GM12878 (cell line): ENCODE results near the gene CDC14A. TPM values are rescaled to one million over a fixed set of nuclear protein-coding genes. Genes with fewer than 3 reads are reported as not detected.

Source experiments
- BCL11A ChIP-seq: IDR thresholded peaks from 2 replicates; pipeline ENCODE4 v1.6.1; 2011; ENCODE audit warnings: low read depth, low read length
- CBX3 ChIP-seq: fragments of 200-600 bp; sonication (generic); IDR thresholded peaks from 2 replicates; pipeline ENCODE4 v1.6.1; 2016; ENCODE audit warnings: low read depth, borderline replicate concordance
- CREM ChIP-seq: IDR thresholded peaks from 2 replicates; pipeline ENCODE4 v1.6.1; 2014; ENCODE audit warnings: antibody characterized with exemption, low read depth
- HCFC1 ChIP-seq: fragments of 150-350 bp; IDR thresholded peaks from 2 replicates; pipeline ENCODE4 v1.6.1; 2014; ENCODE audit warnings: low read length
- IKZF2 ChIP-seq, 2 experiments: fragments of 450-650 bp; IDR thresholded peaks; 2 replicates each; pipeline ENCODE4 v1.6.1; 2017; ENCODE audit warnings: mild to moderate bottlenecking in 2 of 2, moderate library complexity in 2 of 2
- IRF4 ChIP-seq: IDR thresholded peaks from 2 replicates; pipeline ENCODE4 v1.6.1; 2011; ENCODE audit warnings: low read depth, low read length
- IRF5 ChIP-seq: fragments of 450-650 bp; IDR thresholded peaks from 2 replicates; pipeline ENCODE4 v1.6.1; 2017; ENCODE audit warnings: borderline replicate concordance
- JUNB ChIP-seq: IDR thresholded peaks from 2 replicates; pipeline ENCODE4 v1.6.1; 2016; ENCODE audit warnings: antibody characterized with exemption, mild to moderate bottlenecking
- KAT2A ChIP-seq: conservative IDR thresholded peaks from 2 replicates; pipeline ENCODE4 v1.6.1; 2011; ENCODE audit warnings: low read depth, low read length; ENCODE audit not compliant: control insufficient read depth
- MEF2B ChIP-seq: fragments of 450-650 bp; IDR thresholded peaks from 2 replicates; pipeline ENCODE4 v1.6.1; 2018; ENCODE audit warnings: mild to moderate bottlenecking, moderate library complexity; ENCODE audit not compliant: partially characterized antibody, poor library complexity, severe bottlenecking
- MXI1 ChIP-seq: fragments of 150-350 bp; IDR thresholded peaks from 2 replicates; pipeline ENCODE4 v1.6.1; 2011; ENCODE audit warnings: low read depth, mild to moderate bottlenecking, inconsistent platforms, low read length, improper control_type of control experiment
- NBN ChIP-seq: fragments of 450-650 bp; IDR thresholded peaks from 2 replicates; pipeline ENCODE4 v1.6.1; 2016
- NR2F1 ChIP-seq: fragments of 450-650 bp; conservative IDR thresholded peaks from 2 replicates; pipeline ENCODE4 v1.6.1; 2017; ENCODE audit warnings: mild to moderate bottlenecking
- PAX8 ChIP-seq: fragments of 450-650 bp; IDR thresholded peaks from 2 replicates; pipeline ENCODE4 v1.6.1; 2017; ENCODE audit warnings: mild to moderate bottlenecking, moderate library complexity
- RAD21 ChIP-seq: IDR thresholded peaks from 2 replicates; pipeline ENCODE4 v1.6.1; 2011; ENCODE audit warnings: mild to moderate bottlenecking, low read depth, low read length, moderate library complexity; ENCODE audit not compliant: insufficient read depth
- RUNX3 ChIP-seq: IDR thresholded peaks from 2 replicates; pipeline ENCODE4 v1.6.1; 2012; ENCODE audit warnings: low read length, inconsistent platforms
- SKIL ChIP-seq: fragments of 450-650 bp; IDR thresholded peaks from 2 replicates; pipeline ENCODE4 v1.6.1; 2017; ENCODE audit warnings: mild to moderate bottlenecking, low read depth, inconsistent platforms; ENCODE audit not compliant: poor library complexity, severe bottlenecking
- TAF1 ChIP-seq: IDR thresholded peaks from 2 replicates; pipeline ENCODE4 v1.6.1; 2011; ENCODE audit warnings: mild to moderate bottlenecking, low read depth, low read length, borderline replicate concordance
- ZNF217 ChIP-seq: fragments of 450-650 bp; IDR thresholded peaks from 2 replicates; pipeline ENCODE4 v1.6.1; 2017; ENCODE audit warnings: antibody characterized with exemption, mild to moderate bottlenecking
- ZNF687 ChIP-seq: fragments of 450-650 bp; IDR thresholded peaks from 2 replicates; pipeline ENCODE4 v1.6.1; 2017; ENCODE audit warnings: mild to moderate bottlenecking, moderate library complexity
- ZSCAN29 ChIP-seq: fragments of 450-650 bp; IDR thresholded peaks from 2 replicates; pipeline ENCODE4 v1.6.1; 2017; ENCODE audit warnings: mild to moderate bottlenecking, moderate library complexity
- polyA plus RNA-seq, 11 experiments: library from polyadenylated mRNA; depleted of rRNA in 4 of 11; unstranded in 6 of 11; stranded (reverse) in 5 of 11; fragments of >200 nt; fragmentation: Nextera tagmentation in 4 of 11; fragmentation: Illumina TruSeq in 1 of 11; extraction: Ambion mirVana in 4 of 11; extraction: Trizol in 1 of 11; gene quantifications; 1 replicate in 1 of 11; 2 replicates in 10 of 11; pipeline versions ENCODE4 v1.2.1 to v1.2.3, GENCODE V29; 2011 to 2016; ENCODE audit warnings: inconsistent platforms in 2 of 11, missing spikeins in 2 of 11, low read depth in 1 of 11
- total RNA-seq, 4 experiments: library from RNA; depleted of rRNA in 3 of 4; stranded (reverse); fragments of >200 nt in 3 of 4; fragmentation: Illumina TruSeq in 1 of 4; extraction: Trizol in 1 of 4; gene quantifications; 2 replicates each; pipeline versions ENCODE4 v1.2.1 to v1.2.3, GENCODE V29; 2013 to 2021
- TF ChIP-seq, protein P1 (sequence below): fragments of 450-650 bp; formaldehyde crosslinking; IDR thresholded peaks from 2 replicates; pipeline ENCODE4 v1.4.0; 2022; ENCODE audit warnings: mild to moderate bottlenecking, moderate library complexity

Gene CDC14A
- total and polyA plus RNA-seq, 10 of the 15 experiments (the other 5 are each of a cell fraction or from before 2014, with no cell fraction given): 1.5 to 7.1 (median 5.5) TPM

DNA sequence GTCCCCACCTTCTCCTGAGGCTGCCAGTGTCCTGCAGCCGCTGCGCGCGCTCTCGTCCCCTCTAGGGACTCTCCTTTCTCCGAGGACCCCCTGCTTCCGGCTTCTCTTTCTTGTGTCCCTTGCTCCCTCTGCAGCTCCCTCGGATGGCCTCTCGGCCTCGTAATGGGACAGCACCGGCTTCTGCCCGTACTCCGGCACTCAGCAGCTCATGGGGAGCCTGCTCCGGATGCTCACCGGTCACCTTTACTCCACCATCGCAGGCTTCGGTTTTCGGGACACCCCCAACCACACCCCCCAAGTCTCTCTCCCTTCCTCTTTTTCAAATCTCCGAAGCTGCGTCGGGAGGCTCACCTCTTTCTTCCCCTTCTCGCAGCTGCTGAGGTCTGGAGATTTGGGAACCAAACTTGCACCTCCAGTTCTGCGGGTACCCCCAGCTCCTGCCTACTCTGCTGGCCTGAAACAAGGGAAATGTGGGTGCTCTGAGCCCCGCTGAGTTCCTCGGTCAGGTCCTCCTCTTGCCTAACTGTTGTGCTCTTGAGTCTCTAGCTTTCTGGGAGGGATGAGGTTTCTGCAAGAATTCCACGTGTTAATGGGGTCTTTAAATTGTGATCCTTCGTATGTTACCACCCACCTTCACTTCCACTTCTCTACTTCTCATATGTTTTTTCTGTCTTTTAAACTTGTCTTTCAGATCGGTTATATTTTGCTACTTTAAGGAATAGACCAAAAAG, 930 bp downstream of the CDC14A start (continued):
- TF ChIP-seq TAF1 (no peak), ZNF217 (no peak), NBN (no peak), ZSCAN29 (no peak), NR2F1 (no peak; the same call in 1 of the 2 replicates), IRF4 (no peak), JUNB (no peak), BCL11A (no peak), ZNF687 (no peak), IRF5 (no peak), RAD21 (no peak), CREM (no peak), PAX8 (no peak), IKZF2 (IDR thresholded peaks at IDR 0.05) (peak; percentile 80 to 82), MEF2B (peak; percentile 47), RUNX3 (peak; percentile 74), KAT2A (no peak), HCFC1 (no peak), MXI1 (no peak), SKIL (no peak), CBX3 (no peak)
- TF ChIP-seq, protein P1, sequence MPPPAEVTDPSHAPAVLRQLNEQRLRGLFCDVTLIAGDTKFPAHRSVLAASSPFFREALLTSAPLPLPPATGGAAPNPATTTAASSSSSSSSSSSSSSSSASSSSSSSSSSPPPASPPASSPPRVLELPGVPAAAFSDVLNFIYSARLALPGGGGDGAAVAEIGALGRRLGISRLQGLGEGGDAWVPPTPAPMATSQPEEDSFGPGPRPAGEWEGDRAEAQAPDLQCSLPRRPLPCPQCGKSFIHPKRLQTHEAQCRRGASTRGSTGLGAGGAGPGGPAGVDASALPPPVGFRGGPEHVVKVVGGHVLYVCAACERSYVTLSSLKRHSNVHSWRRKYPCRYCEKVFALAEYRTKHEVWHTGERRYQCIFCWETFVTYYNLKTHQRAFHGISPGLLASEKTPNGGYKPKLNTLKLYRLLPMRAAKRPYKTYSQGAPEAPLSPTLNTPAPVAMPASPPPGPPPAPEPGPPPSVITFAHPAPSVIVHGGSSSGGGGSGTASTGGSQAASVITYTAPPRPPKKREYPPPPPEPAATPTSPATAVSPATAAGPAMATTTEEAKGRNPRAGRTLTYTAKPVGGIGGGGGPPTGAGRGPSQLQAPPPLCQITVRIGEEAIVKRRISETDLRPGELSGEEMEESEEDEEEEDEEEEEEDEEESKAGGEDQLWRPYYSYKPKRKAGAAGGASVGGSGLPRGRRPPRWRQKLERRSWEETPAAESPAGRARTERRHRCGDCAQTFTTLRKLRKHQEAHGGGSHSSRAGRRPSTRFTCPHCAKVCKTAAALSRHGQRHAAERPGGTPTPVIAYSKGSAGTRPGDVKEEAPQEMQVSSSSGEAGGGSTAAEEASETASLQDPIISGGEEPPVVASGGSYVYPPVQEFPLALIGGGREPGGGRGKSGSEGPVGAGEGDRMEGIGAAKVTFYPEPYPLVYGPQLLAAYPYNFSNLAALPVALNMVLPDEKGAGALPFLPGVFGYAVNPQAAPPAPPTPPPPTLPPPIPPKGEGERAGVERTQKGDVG: no peak
